Endothelial cell of umbilical vein (primary cell): ENCODE data around the gene ADAMTS17. TPM values are rescaled to one million over a fixed set of nuclear protein-coding genes. Genes with fewer than 3 reads are reported as not detected.

Source experiments
- BruUV-seq: library from RNA; stranded (reverse); fragments of 400-500 nt; replicated peaks from 2 replicates; lab custom pipeline; 2021; lab: Mats Ljungman, UMichigan
- CTCF ChIA-PET: fragments of 300-600, 350-600 bp; sonication (Branson Sonifier 250); formaldehyde crosslinking; loops from one replicate; lab custom pipeline; 2021; ENCODE audit warnings: antibody characterized with exemption, inconsistent platforms; lab: Charles Lee
- POLR2A ChIA-PET: fragments of 300-600, 350-600 bp; sonication (Branson Sonifier 250); formaldehyde crosslinking; loops from one replicate; lab custom pipeline; 2021; ENCODE audit warnings: antibody characterized with exemption, inconsistent platforms; lab: Charles Lee
- DNase-seq: peaks from one replicate; pipeline ENCODE4 v3.0.0-alpha.2; 2011; ENCODE audit warnings: low read depth, low spot score
- FAIRE-seq: peaks from 2 replicates; lab custom pipeline; 2011; peaks lifted over from hg19 to GRCh38; lab: Jason Lieb, UNC
- H2AFZ ChIP-seq: 2 replicates; pipeline ENCODE4 v1.6.0; 2012; ENCODE audit warnings: low read depth, low read length, control low read depth, inconsistent platforms
- H3K27ac ChIP-seq: 2 replicates; pipeline ENCODE4 v1.5.1; 2011; ENCODE audit warnings: low read depth, mild to moderate bottlenecking, control low read depth, low read length, moderate library complexity; ENCODE audit not compliant: insufficient read depth
- H3K27me3 ChIP-seq, 2 experiments: 2 replicates each; pipeline versions ENCODE4 v1.6.0 to v1.6.1; 2011; ENCODE audit warnings: low read length in 2 of 2, mixed read lengths in 1 of 2; ENCODE audit not compliant: control insufficient read depth in 2 of 2, insufficient read depth in 2 of 2
- H3K36me3 ChIP-seq, 2 experiments: 2 replicates in 1 of 2; 3 replicates in 1 of 2; pipeline ENCODE4 v1.5.1; 2011; ENCODE audit warnings: low read length in 2 of 2, mild to moderate bottlenecking in 1 of 2, moderate library complexity in 1 of 2; ENCODE audit not compliant: control insufficient read depth in 2 of 2, insufficient read depth in 2 of 2; ENCODE audit errors: extremely low read depth in 1 of 2
- H3K4me1 ChIP-seq: 3 replicates; pipeline ENCODE4 v1.5.1; 2011; ENCODE audit warnings: mild to moderate bottlenecking, low read length; ENCODE audit not compliant: control insufficient read depth, insufficient read depth; ENCODE audit errors: extremely low read depth
- H3K4me2 ChIP-seq: 2 replicates; pipeline ENCODE4 v1.6.1; 2011; ENCODE audit warnings: low read length, control low read depth, mixed read lengths; ENCODE audit not compliant: insufficient read depth
- H3K4me3 ChIP-seq, 3 experiments: fragments of 200-600 bp in 1 of 3; sonication (generic), shearing (Covaris generic) in 1 of 3; replicated peaks in 1 of 3; 2 replicates each; pipeline ENCODE4 v1.5.1; 2011 to 2016; ENCODE audit warnings: control low read depth in 3 of 3, low read length in 3 of 3, mild to moderate bottlenecking in 2 of 3, inconsistent platforms in 1 of 3, low read depth in 1 of 3, moderate library complexity in 1 of 3; ENCODE audit not compliant: insufficient read depth in 1 of 3
- H3K79me2 ChIP-seq: 2 replicates; pipeline ENCODE4 v1.6.0; 2012; ENCODE audit warnings: low read length, inconsistent platforms; ENCODE audit not compliant: control insufficient read depth, insufficient read depth
- H3K9ac ChIP-seq: replicated peaks from 2 replicates; pipeline ENCODE3; 2011; ENCODE audit warnings: low read length, control low read depth; ENCODE audit not compliant: insufficient read depth; ENCODE audit errors: extremely low read depth
- H3K9me1 ChIP-seq: replicated peaks from 3 replicates; pipeline ENCODE4 v1.6.0; 2011; ENCODE audit warnings: mild to moderate bottlenecking, low read length; ENCODE audit not compliant: control insufficient read depth, insufficient read depth; ENCODE audit errors: extremely low read depth
- H3K9me3 ChIP-seq: replicated peaks from 2 replicates; pipeline ENCODE4 v1.5.1; 2012; ENCODE audit warnings: low read length, inconsistent platforms; ENCODE audit not compliant: control insufficient read depth, insufficient read depth
- H4K20me1 ChIP-seq: replicated peaks from 2 replicates; pipeline ENCODE3; 2011; ENCODE audit warnings: mild to moderate bottlenecking, low read length; ENCODE audit not compliant: control insufficient read depth, insufficient read depth; ENCODE audit errors: extremely low read depth
- CTCF ChIP-seq, 2 donors: IDR thresholded peaks; 1 replicate in 1 of 2; 2 replicates in 1 of 2; pipeline ENCODE4 v1.5.1; 2011; ENCODE audit warnings: low read length in 2 of 2, mild to moderate bottlenecking in 2 of 2, moderate library complexity in 2 of 2, control low read depth in 1 of 2, inconsistent platforms in 1 of 2, low read depth in 1 of 2; ENCODE audit not compliant: insufficient read depth in 1 of 2; ENCODE audit errors: extremely low read depth in 1 of 2
- EZH2 ChIP-seq: IDR thresholded peaks from 2 replicates; pipeline ENCODE4 v1.6.1; 2012; ENCODE audit warnings: borderline replicate concordance, low read depth, mild to moderate bottlenecking, moderate library complexity, low read length, inconsistent platforms; ENCODE audit not compliant: severe bottlenecking
- FOS ChIP-seq: IDR thresholded peaks from 2 replicates; pipeline ENCODE4 v1.6.1; 2011; ENCODE audit warnings: mild to moderate bottlenecking, low read length, moderate library complexity, borderline replicate concordance; ENCODE audit not compliant: insufficient read depth
- JUN ChIP-seq: IDR thresholded peaks from 2 replicates; pipeline ENCODE4 v1.6.1; 2011; ENCODE audit warnings: borderline replicate concordance, low read depth; ENCODE audit not compliant: insufficient read length, insufficient read depth
- MAX ChIP-seq: IDR thresholded peaks from 2 replicates; pipeline ENCODE4 v1.6.1; 2011; ENCODE audit not compliant: insufficient read depth, insufficient read length
- MYC ChIP-seq: IDR thresholded peaks from one replicate; pipeline ENCODE4 v1.6.1; 2011; ENCODE audit warnings: mild to moderate bottlenecking, low read depth, low read length
- POLR2A ChIP-seq: IDR thresholded peaks from 2 replicates; pipeline ENCODE4 v1.6.1; 2012; ENCODE audit warnings: low read depth, mild to moderate bottlenecking, control low read depth, low read length
- POLR2AphosphoS5 ChIP-seq: IDR thresholded peaks from 2 replicates; pipeline ENCODE4 v1.6.1; 2012; ENCODE audit warnings: low read depth, mild to moderate bottlenecking, control low read depth, low read length, moderate library complexity; ENCODE audit not compliant: insufficient read depth
- dilution Hi-C: fragments of 300-500 bp; cut with MboI; formaldehyde crosslinking; loops from one replicate; pipeline ENCODE4 v1.15.0; 2019; ENCODE audit warnings: low sequenced_read_pairs; ENCODE audit not compliant: extremely low pct_ligation_motif_present
- intact Hi-C: fragments of 100-400 bp; cut with micrococcal nuclease; formaldehyde crosslinking; loops from one replicate; pipeline ENCODE4 v1.10.0; 2022
- polyA plus RNA-seq, 4 experiments: library from polyadenylated mRNA; depleted of rRNA in 3 of 4; stranded (reverse) in 3 of 4; unstranded in 1 of 4; fragments of >200 nt; gene quantifications; 2 replicates each; pipeline versions ENCODE4 v1.2.1 to v1.2.3, GENCODE V29; 2011 to 2012; ENCODE audit warnings: missing spikeins in 1 of 4
- total RNA-seq: library from RNA; stranded (reverse); gene quantifications from 2 replicates; pipeline ENCODE4 v1.2.3, GENCODE V29; 2021

ADAMTS17 gene
- total and polyA plus RNA-seq, 2 donors (not counting 3 experiments of a cell fraction or from before 2014, with no cell fraction given): 0.12 TPM; not detected in 1

- Histone ChIP-seq H3K27ac (no peak overlapping the region), H3K4me2 (no peak overlapping the region), H4K20me1 (no peaks in the 10 kb centered on the region), H3K79me2 (no peaks in the 10 kb centered on the region), H2AFZ (no peak overlapping the region), H3K9me1 (no peaks in the 10 kb centered on the region), H3K36me3 (no peaks in the 10 kb centered on the region), H3K9ac (no peak overlapping the region), H3K4me1 (no peaks in the 10 kb centered on the region), H3K4me3 (no peak overlapping the region), H3K27me3 (no peaks in the 10 kb centered on the region), H3K9me3 (no peaks in the 10 kb centered on the region)
- FAIRE-seq (no peak), DNase-seq (no peak)
- BruUV-seq: no TSS peak
- POLR2A ChIA-PET: no interaction called here
- TF ChIP-seq CTCF (IDR thresholded peaks at IDR 0.05; ENCODE audit: extremely low read depth in 1 of 2, insufficient read depth in 1 of 2, low read depth in 1 of 2, low read length in 2 of 2): no peak
- no peak for TF ChIP-seq POLR2AphosphoS5
- no peak for TF ChIP-seq EZH2
- no peak for TF ChIP-seq MYC
- no peak for TF ChIP-seq MAX
- no peak for TF ChIP-seq POLR2A
- TF ChIP-seq JUN: no peak
- no peak for TF ChIP-seq FOS
- CTCF ChIA-PET: no interaction called here
- dilution Hi-C loops (no loop called here), intact Hi-C loops (no loop called here)
These were observed 343.1 kb downstream of the ADAMTS17 start for GRCh38 chr15:99998661-99999101.
